Stimulated activated CD8-positive, alpha-beta memory T cell treated with anti-CD3 and anti-CD28 coated beads, Interleukin-12 subunit alpha, Interleukin-12 subunit beta, amount 100 ng/mL, for 1 hour (primary cell): Measurements from ENCODE around the gene TMEM50B.
"Not testable (repeated sequence)": the region's sequence is repeated elsewhere in the genome, so short reads cannot be mapped to it uniquely, and the experiment has no call there.

Experiments
- DNase-seq: peaks from one replicate; pipeline ENCODE4 v3.0.0-alpha.2; 2020; ENCODE audit warnings: low read depth

TMEM50B gene

GRCh38 chr21:33428669-33429068 lies 51.1 kb downstream of the TMEM50B start:
- DNase-seq: no peak

- DNase-seq: no peak
Measured at GRCh38 chr21:33427051-33427450, 52.7 kb downstream of the TMEM50B start.

- DNase-seq: no peak
Measured at GRCh38 chr21:33425825-33426224, 53.9 kb downstream of the TMEM50B start.

- DNase-seq: no peak
Measured at GRCh38 chr21:33424214-33424613, 55.6 kb downstream of the TMEM50B start.

- DNase-seq: no peak
Measured at GRCh38 chr21:33421713-33422393, 57.9 kb downstream of the TMEM50B start.

- no peak for DNase-seq
Measured at GRCh38 chr21:33419538-33420123, 60.1 kb downstream of the TMEM50B start.

- DNase-seq: no peak
Measured at GRCh38 chr21:33418691-33419090, 61.1 kb downstream of the TMEM50B start.

- DNase-seq: no peak
Measured at GRCh38 chr21:33414926-33415325, 64.8 kb downstream of the TMEM50B start.

- no peak for DNase-seq
Measured at GRCh38 chr21:33414068-33414467, 65.7 kb downstream of the TMEM50B start.

- DNase-seq: no peak
Measured at GRCh38 chr21:33412832-33413519, 66.8 kb downstream of the TMEM50B start.

GRCh38 chr21:33412439-33412831 lies 67.3 kb downstream of the TMEM50B start:
- DNase-seq: not testable (repeated sequence)

- no peak for DNase-seq
Measured at GRCh38 chr21:33411949-33412430, 67.8 kb downstream of the TMEM50B start.

- no peak for DNase-seq
Measured at GRCh38 chr21:33406493-33406892, 73.3 kb downstream of the TMEM50B start.

GRCh38 chr21:33403786-33404585 lies 75.8 kb downstream of the TMEM50B start:
- no peak for DNase-seq

- DNase-seq: peak; percentile 22
Measured at GRCh38 chr21:33403128-33403785, 76.5 kb downstream of the TMEM50B start, which contains the start of gene IFNGR2. Gene IFNGR2, plus strand, starts transcription at chr21:33403413. Its CDS starts 131 bp downstream, at chr21:33403544.

GRCh38 chr21:33402001-33402979 lies 77.5 kb downstream of the TMEM50B start:
- DNase-seq: no peak

GRCh38 chr21:33401630-33401992 lies 78.2 kb downstream of the TMEM50B start:
- DNase-seq: no peak
